ENCODE data around the gene SMAD3.

DNA sequence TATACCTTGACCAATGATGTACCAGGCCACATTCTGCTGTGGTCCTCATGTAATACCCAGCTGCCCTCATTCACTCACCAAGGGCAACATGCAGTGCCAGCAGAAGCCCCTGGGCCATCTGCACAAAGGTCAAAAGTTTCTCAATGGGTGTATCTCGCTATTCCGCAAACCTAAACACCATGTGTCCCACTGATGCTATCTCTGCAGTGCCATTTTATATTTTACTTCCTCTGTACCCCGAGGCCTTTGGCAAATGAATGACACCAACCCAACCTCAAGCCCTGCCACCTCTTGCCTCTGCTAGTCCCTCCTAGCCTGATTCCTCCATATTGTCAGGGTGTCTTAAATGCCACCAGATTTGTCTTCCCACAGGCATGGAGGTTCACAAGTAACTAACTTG lies 129.9 kb downstream of the SMAD3 start:
- TF ChIP-seq EZH2 (IDR thresholded peaks at IDR 0.05; ENCODE audit: insufficient read depth, poor library complexity, severe bottlenecking), result no peak
- no peak for TF ChIP-seq EZH2phosphoT487 (IDR thresholded peaks at IDR 0.05; ENCODE audit: insufficient read depth, low read depth)
